ENCODE measurements around the gene ERICH6. TPM values are rescaled to one million over a fixed set of nuclear protein-coding genes. Genes with fewer than 3 reads are reported as not detected.
"Not testable (repeated sequence)": the region's sequence is repeated elsewhere in the genome, so short reads cannot be mapped to it uniquely, and the experiment has no call there.

The ERICH6 gene
- total and polyA plus RNA-seq, 2 experiments from 2014 or later = 0.32 TPM; not detected in 1

DNA sequence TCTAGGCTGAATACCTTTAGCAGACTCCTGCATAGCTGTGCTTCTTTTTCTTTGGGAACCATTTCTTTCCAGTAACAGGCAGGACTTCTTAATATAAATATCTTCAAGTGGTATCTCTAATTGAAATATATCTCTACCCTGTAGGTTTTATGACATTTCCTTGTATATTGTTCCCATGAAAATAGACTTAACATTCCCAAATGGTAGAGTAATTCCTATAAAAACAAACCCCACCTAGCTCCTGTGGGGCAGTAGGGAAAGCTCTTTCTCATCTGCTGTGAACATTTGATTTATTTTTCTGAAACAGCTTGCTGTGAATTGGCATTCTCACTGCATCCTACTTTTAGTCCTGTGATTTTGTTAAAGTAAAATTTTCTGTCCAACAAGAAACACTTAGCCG is 79.8 kb downstream of the ERICH6 start (continued):
- TF ChIP-seq, protein P1, sequence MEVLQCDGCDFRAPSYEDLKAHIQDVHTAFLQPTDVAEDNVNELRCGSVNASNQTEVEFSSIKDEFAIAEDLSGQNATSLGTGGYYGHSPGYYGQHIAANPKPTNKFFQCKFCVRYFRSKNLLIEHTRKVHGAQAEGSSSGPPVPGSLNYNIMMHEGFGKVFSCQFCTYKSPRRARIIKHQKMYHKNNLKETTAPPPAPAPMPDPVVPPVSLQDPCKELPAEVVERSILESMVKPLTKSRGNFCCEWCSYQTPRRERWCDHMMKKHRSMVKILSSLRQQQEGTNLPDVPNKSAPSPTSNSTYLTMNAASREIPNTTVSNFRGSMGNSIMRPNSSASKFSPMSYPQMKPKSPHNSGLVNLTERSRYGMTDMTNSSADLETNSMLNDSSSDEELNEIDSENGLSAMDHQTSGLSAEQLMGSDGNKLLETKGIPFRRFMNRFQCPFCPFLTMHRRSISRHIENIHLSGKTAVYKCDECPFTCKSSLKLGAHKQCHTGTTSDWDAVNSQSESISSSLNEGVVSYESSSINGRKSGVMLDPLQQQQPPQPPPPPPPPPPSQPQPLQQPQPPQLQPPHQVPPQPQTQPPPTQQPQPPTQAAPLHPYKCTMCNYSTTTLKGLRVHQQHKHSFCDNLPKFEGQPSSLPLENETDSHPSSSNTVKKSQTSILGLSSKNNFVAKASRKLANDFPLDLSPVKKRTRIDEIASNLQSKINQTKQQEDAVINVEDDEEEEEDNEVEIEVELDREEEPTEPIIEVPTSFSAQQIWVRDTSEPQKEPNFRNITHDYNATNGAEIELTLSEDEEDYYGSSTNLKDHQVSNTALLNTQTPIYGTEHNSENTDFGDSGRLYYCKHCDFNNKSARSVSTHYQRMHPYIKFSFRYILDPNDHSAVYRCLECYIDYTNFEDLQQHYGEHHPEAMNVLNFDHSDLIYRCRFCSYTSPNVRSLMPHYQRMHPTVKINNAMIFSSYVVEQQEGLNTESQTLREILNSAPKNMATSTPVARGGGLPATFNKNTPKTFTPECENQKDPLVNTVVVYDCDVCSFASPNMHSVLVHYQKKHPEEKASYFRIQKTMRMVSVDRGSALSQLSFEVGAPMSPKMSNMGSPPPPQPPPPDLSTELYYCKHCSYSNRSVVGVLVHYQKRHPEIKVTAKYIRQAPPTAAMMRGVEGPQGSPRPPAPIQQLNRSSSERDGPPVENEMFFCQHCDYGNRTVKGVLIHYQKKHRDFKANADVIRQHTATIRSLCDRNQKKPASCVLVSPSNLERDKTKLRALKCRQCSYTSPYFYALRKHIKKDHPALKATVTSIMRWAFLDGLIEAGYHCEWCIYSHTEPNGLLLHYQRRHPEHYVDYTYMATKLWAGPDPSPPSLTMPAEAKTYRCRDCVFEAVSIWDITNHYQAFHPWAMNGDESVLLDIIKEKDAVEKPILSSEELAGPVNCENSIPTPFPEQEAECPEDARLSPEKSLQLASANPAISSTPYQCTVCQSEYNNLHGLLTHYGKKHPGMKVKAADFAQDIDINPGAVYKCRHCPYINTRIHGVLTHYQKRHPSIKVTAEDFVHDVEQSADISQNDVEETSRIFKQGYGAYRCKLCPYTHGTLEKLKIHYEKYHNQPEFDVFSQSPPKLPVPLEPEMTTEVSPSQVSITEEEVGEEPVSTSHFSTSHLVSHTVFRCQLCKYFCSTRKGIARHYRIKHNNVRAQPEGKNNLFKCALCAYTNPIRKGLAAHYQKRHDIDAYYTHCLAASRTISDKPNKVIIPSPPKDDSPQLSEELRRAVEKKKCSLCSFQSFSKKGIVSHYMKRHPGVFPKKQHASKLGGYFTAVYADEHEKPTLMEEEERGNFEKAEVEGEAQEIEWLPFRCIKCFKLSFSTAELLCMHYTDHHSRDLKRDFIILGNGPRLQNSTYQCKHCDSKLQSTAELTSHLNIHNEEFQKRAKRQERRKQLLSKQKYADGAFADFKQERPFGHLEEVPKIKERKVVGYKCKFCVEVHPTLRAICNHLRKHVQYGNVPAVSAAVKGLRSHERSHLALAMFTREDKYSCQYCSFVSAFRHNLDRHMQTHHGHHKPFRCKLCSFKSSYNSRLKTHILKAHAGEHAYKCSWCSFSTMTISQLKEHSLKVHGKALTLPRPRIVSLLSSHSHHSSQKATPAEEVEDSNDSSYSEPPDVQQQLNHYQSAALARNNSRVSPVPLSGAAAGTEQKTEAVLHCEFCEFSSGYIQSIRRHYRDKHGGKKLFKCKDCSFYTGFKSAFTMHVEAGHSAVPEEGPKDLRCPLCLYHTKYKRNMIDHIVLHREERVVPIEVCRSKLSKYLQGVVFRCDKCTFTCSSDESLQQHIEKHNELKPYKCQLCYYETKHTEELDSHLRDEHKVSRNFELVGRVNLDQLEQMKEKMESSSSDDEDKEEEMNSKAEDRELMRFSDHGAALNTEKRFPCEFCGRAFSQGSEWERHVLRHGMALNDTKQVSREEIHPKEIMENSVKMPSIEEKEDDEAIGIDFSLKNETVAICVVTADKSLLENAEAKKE (CRISPR knock-in tag; IDR thresholded peaks at IDR 0.05) = no peak
- TF ChIP-seq CREB1 (CRISPR knock-in tag; IDR thresholded peaks at IDR 0.05; ENCODE audit: low read depth) = no peak
- TF ChIP-seq JUNB (IDR thresholded peaks at IDR 0.05; ENCODE audit: unreplicated experiment) = no peak
- TF ChIP-seq, protein P2, sequence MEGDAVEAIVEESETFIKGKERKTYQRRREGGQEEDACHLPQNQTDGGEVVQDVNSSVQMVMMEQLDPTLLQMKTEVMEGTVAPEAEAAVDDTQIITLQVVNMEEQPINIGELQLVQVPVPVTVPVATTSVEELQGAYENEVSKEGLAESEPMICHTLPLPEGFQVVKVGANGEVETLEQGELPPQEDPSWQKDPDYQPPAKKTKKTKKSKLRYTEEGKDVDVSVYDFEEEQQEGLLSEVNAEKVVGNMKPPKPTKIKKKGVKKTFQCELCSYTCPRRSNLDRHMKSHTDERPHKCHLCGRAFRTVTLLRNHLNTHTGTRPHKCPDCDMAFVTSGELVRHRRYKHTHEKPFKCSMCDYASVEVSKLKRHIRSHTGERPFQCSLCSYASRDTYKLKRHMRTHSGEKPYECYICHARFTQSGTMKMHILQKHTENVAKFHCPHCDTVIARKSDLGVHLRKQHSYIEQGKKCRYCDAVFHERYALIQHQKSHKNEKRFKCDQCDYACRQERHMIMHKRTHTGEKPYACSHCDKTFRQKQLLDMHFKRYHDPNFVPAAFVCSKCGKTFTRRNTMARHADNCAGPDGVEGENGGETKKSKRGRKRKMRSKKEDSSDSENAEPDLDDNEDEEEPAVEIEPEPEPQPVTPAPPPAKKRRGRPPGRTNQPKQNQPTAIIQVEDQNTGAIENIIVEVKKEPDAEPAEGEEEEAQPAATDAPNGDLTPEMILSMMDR (conservative IDR thresholded peaks at IDR 0.05; ENCODE audit: low read depth in 2 of 2) = no peak

DNA sequence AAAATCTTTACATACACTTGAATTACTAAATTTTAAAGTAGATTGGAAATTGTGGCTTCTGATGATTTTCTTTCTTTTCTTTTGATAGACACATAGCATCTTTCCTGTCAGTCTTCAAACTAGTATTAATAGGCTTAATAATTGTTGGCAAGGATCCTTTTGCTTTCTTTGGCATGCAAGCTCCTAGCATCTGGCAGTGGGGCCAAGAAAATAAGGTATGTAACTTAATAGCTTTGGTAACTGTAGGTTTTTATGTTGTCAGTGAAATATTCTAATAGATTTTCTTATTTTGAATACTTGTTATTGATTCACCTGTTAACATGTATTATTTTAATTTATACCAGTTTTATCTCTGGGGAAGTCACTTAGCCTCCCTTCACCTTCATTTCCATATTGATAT is 80.8 kb downstream of the ERICH6 start:
- not testable (repeated sequence) for ATAC-seq; H3K36me3 ChIP-seq (ENCODE audit: insufficient read depth); H3K9me3 Mint-ChIP-seq; H3F3A ChIP-seq (replicated peaks; ENCODE audit: low read depth); H2AFZ ChIP-seq; H3K4me3 Mint-ChIP-seq; H3K4me3 ChIP-seq; DNase-seq (ENCODE audit: low spot score); H3K27me3 Mint-ChIP-seq (ENCODE audit: insufficient read depth, low read depth, poor library complexity); H3K4me2 ChIP-seq; H3K27ac ChIP-seq (ENCODE audit: low read depth); H3K27ac Mint-ChIP-seq; H3K27me3 ChIP-seq (ENCODE audit: insufficient read depth); H3K4me1 ChIP-seq (ENCODE audit: insufficient read depth); H3K9me2 ChIP-seq (ENCODE audit: insufficient read depth)
- H3K36me3 Mint-ChIP-seq (ENCODE audit: low read depth) = peaks cover 38% of the 10 kb centered on the region
- Histone ChIP-seq H4K20me1 (replicated peaks; ENCODE audit: insufficient read depth) (peaks cover 27% of the 10 kb centered on the region; the same call in 1 of the 2 replicates), H3K79me2 (replicated peaks; ENCODE audit: insufficient read depth) (peaks cover 52% of the 10 kb centered on the region)
- peaks cover 20% of the 10 kb centered on the region for H3K4me1 Mint-ChIP-seq
